Measurements from ENCODE around the gene CS.
"Not testable (repeated sequence)": the region's sequence is repeated elsewhere in the genome, so short reads cannot be mapped to it uniquely, and the experiment has no call there.

Gene CS

GRCh38 chr12:56293795-56294194 lies 6.3 kb downstream of the CS start:
- no peak for TF ChIP-seq POLR2A (IDR thresholded peaks at IDR 0.05; ENCODE audit: extremely low read depth, insufficient read length)
- no peak for TF ChIP-seq MYC (IDR thresholded peaks at IDR 0.05; ENCODE audit: low read depth, low read length)
- no peak for TF ChIP-seq CTCF (IDR thresholded peaks at IDR 0.05; ENCODE audit: low read depth, low read length)
- H3K4me3 ChIP-seq (ENCODE audit: low read depth, low read length): no peak overlapping the region
- DNase-seq (ENCODE audit: low read depth): no peak

- DNase-seq (ENCODE audit: low read depth): peak; percentile 61
- no peak overlapping the region for H3K4me3 ChIP-seq (ENCODE audit: low read depth, low read length)
- TF ChIP-seq MYC (IDR thresholded peaks at IDR 0.05; ENCODE audit: low read depth, low read length) (no peak), POLR2A (IDR thresholded peaks at IDR 0.05; ENCODE audit: extremely low read depth, insufficient read length) (no peak), MAX (IDR thresholded peaks at IDR 0.05; ENCODE audit: low read depth, low read length) (no peak), CTCF (IDR thresholded peaks at IDR 0.05; ENCODE audit: low read depth, low read length) (no peak)
These were observed 11.3 kb downstream of the CS start for GRCh38 chr12:56288705-56289387.

- DNase-seq (ENCODE audit: low read depth): no peak
- TF ChIP-seq CTCF (IDR thresholded peaks at IDR 0.05; ENCODE audit: low read depth, low read length) (no peak), POLR2A (IDR thresholded peaks at IDR 0.05; ENCODE audit: extremely low read depth, insufficient read length) (no peak), MYC (IDR thresholded peaks at IDR 0.05; ENCODE audit: low read depth, low read length) (no peak), MAX (IDR thresholded peaks at IDR 0.05; ENCODE audit: low read depth, low read length) (no peak)
- no peak overlapping the region for H3K4me3 ChIP-seq (ENCODE audit: low read depth, low read length)
These were observed 13.9 kb downstream of the CS start for GRCh38 chr12:56286044-56286830.

- not testable (repeated sequence) for DNase-seq (ENCODE audit: low read depth); H3K4me3 ChIP-seq (ENCODE audit: low read depth, low read length)
These were observed 15.9 kb downstream of the CS start for GRCh38 chr12:56284263-56284662.

- no peak for DNase-seq (ENCODE audit: low read depth)
- no peak overlapping the region for H3K4me3 ChIP-seq (ENCODE audit: low read depth, low read length)
- TF ChIP-seq MYC (IDR thresholded peaks at IDR 0.05; ENCODE audit: low read depth, low read length): no peak
- no peak for TF ChIP-seq MAX (IDR thresholded peaks at IDR 0.05; ENCODE audit: low read depth, low read length)
- no peak for TF ChIP-seq CTCF (IDR thresholded peaks at IDR 0.05; ENCODE audit: low read depth, low read length)
- no peak for TF ChIP-seq POLR2A (IDR thresholded peaks at IDR 0.05; ENCODE audit: extremely low read depth, insufficient read length)
These were observed 17.6 kb downstream of the CS start for GRCh38 chr12:56282579-56282978.

GRCh38 chr12:56282030-56282429 lies 18.1 kb downstream of the CS start:
- TF ChIP-seq POLR2A (IDR thresholded peaks at IDR 0.05; ENCODE audit: extremely low read depth, insufficient read length) (no peak), CTCF (IDR thresholded peaks at IDR 0.05; ENCODE audit: low read depth, low read length) (no peak), MYC (IDR thresholded peaks at IDR 0.05; ENCODE audit: low read depth, low read length) (no peak)
- no peak overlapping the region for H3K4me3 ChIP-seq (ENCODE audit: low read depth, low read length)
- no peak for DNase-seq (ENCODE audit: low read depth)

Measured in NB4 (cell line).